Non-pigmented ciliary epithelial cell (primary cell): ENCODE data around the gene DCAF11.
A peak's percentile ranks its signal among the peaks of the same experiment; 100 is the strongest.

Experiments used
- DNase-seq: peaks from one replicate; pipeline ENCODE4 v3.0.0-alpha.2; 2010; ENCODE audit warnings: low read depth

Gene DCAF11

DNA sequence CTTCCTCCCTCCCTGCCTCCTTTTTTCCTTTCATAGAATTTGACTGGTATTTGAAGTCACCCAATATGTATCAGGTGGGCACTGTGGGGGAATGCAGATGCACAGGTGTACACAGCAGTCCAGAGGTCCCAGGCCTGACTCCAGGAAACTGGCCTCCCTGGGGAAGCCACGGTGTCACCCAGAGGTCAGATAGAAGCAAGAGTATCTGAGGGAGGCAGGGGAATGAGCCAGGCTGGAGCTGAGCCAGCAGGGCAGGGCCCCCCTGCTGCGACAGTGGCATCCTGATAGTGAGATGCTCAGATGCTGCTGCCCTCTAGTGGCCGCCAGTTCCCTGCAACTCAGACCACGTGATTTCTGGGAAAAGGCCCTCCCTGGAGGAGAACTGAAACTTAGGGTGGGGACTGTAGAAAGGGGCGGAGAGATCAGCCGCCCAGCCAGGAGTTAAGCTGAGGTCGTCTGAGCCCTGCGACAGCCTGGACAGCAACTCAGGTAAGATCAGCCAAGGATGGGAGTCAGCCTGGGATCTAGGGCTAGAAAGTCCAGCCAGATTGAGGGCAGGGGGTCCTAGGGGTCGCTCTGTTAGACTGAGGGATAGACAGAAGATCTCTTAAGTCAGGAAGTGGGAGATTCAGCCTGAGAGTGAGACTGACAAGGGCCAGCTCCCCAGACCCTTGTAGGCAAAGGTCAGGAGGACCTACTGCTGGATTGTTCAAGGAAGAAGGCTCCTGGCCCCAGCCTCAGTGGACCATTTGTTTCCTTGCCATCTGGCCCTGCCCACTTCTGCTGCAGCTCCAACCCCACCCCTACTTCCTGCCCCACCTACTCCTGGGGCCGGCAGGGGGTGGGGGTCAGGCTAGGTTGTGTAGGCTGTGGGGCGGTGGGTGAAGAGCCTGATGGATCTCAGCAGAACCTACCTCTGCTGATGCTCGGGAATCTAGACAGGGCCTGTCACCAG, 46.5 kb downstream of the DCAF11 start, which contains the start of gene IRF9:
Gene IRF9 (plus strand): TSS at position 416 of the 955 bp plus-strand sequence. CDS start 880 bp downstream, outside the sequence.
- peak; percentile 77 for DNase-seq

- no peak for DNase-seq
These were observed 47.5 kb downstream of the DCAF11 start for GRCh38 chr14:24162093-24162492.

DNA sequence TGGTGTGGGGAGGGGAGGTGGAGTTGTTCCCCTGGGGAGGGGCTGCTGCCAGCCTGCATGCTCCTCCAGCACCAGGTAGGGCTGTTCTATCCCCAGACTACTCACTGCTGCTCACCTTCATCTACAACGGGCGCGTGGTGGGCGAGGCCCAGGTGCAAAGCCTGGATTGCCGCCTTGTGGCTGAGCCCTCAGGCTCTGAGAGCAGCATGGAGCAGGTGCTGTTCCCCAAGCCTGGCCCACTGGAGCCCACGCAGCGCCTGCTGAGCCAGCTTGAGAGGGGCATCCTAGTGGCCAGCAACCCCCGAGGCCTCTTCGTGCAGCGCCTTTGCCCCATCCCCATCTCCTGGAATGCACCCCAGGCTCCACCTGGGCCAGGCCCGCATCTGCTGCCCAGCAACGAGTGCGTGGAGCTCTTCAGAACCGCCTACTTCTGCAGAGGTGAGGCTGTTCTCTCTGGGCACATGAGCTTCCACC, 50.0 kb downstream of the DCAF11 start:
- no peak for DNase-seq

GRCh38 chr14:24165785-24166184, 51.2 kb downstream of the DCAF11 start:
- DNase-seq = no peak

DNA sequence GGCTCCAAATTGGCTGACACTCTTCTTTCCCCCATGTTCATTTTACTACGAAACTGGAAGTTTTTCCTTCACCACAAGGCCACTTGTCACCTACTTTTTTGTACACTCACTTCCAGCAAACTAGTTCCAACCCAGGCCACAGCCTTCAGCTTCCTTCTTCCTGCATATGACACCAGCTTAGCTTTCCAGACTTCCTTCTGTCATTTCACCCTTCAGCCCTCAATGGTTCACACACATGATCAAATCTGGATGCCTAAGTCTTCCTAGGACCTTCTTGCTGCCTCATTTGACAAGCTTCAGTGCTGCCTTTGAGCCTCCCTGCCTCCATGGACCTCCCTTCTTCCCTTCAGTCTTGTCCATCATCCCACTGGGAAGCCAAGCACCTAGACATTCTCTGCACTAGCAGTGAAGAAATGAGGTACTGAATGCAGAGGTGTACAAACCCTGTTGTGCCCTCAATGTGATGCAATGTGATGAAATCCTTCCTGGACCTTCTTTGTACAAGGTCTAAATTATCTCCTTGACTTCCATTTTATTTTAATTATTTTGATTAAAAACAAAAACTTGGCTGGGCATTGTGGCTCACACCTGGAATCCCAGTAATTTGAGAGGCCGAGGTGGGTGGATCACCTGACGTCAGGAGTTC, 53.0 kb downstream of the DCAF11 start:
- no peak for DNase-seq

- peak; percentile 89 for DNase-seq
These were observed 57.1 kb downstream of the DCAF11 start, which contains the start of gene REC8 for GRCh38 chr14:24171422-24172260. TSS of gene REC8 (plus strand) at chr14:24172080. CDS start at chr14:24172553, 473 bp downstream.

DNA sequence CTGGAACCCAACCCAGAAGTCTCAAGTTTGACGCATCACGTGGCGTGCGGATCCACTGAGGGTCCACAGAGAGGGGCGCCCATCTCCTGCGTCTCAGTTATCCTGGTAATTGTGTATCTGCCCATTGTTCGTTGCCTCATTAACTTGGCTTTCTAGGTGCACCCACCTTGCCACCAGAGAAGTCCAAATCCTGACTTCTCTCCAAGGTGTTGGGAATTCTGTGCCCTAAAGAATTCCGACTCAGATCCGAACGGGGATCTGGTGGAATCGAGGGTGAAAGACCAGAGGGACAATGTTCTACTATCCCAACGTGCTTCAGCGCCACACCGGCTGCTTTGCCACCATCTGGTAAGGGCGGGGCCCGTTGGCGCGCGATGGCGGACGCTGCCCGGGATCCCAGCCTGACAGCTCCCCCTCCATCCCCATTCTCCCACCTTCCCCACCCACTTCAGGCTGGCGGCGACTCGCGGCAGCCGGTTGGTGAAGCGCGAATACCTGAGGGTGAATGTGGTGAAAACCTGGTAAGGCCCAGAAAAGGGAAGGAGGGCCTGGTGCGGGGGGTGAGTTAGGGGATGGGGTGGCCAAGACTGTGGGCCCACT, 57.8 kb downstream of the DCAF11 start:
- no peak for DNase-seq

GRCh38 chr14:24172871-24173281, 58.3 kb downstream of the DCAF11 start:
- DNase-seq = no peak
